AG04450 (cell line): ENCODE results near the gene NCOA1. TPM values are rescaled to one million over a fixed set of nuclear protein-coding genes. Genes with fewer than 3 reads are reported as not detected.

Experiments used
- CTCF ChIA-PET: fragments of 300-600, 350-600 bp; formaldehyde crosslinking; extraction: SDS; loops from one replicate; lab custom pipeline; 2022; ENCODE audit warnings: antibody characterized with exemption, inconsistent platforms; lab: Charles Lee
- POLR2A ChIA-PET: fragments of 350-600 bp; formaldehyde crosslinking; extraction: SDS; loops from one replicate; lab custom pipeline; 2021; ENCODE audit warnings: antibody characterized with exemption, inconsistent platforms; lab: Yijun Ruan, JAX
- DNase-seq: peaks from one replicate; pipeline ENCODE4 v3.0.0-alpha.2; 2011; ENCODE audit warnings: low read depth, low spot score
- H3K27ac ChIP-seq: one replicate; pipeline ENCODE4 v1.5.1; 2012; ENCODE audit warnings: low read depth, low read length, control low read depth
- H3K27me3 ChIP-seq: one replicate; pipeline ENCODE4 v1.6.0; 2012; ENCODE audit warnings: low read length; ENCODE audit not compliant: control insufficient read depth, insufficient read depth
- H3K4me3 ChIP-seq: 2 replicates; pipeline ENCODE4 v1.5.1; 2011; ENCODE audit warnings: mild to moderate bottlenecking, low read depth, low read length, control low read depth
- H3K9me3 ChIP-seq: 2 replicates; pipeline ENCODE4 v1.5.1; 2012; ENCODE audit warnings: low read length; ENCODE audit not compliant: control insufficient read depth, insufficient read depth
- CTCF ChIP-seq: IDR thresholded peaks from 2 replicates; pipeline ENCODE4 v1.5.1; 2011; ENCODE audit warnings: low read depth, low read length, control low read depth, inconsistent platforms
- polyA plus RNA-seq: library from polyadenylated mRNA; depleted of rRNA; stranded (reverse); fragments of >200 nt; gene quantifications from 2 replicates; pipeline ENCODE4 v1.2.3, GENCODE V29; 2011

The NCOA1 gene
- polyA plus RNA-seq, 1 experiment: 20.8 TPM

- CTCF ChIA-PET: no interaction called here
Measured at GRCh38 chr2:24512404-24512803, 21.4 kb downstream of the NCOA1 start.

GRCh38 chr2:24512831-24513230 is 21.8 kb downstream of the NCOA1 start:
- Histone ChIP-seq H3K4me3 (no peak overlapping the region), H3K9me3 (no peaks in the 10 kb centered on the region), H3K27ac (no peak overlapping the region), H3K27me3 (no peaks in the 10 kb centered on the region)
- no peak for DNase-seq
- CTCF ChIA-PET: no interaction called here
- TF ChIP-seq CTCF: no peak
- POLR2A ChIA-PET: no interaction called here

More at GRCh38 chr2:24512404-24512803, 21.4 kb downstream of the NCOA1 start:
- POLR2A ChIA-PET: no interaction called here
- DNase-seq: no peak
- Histone ChIP-seq H3K27me3 (no peaks in the 10 kb centered on the region), H3K4me3 (no peak overlapping the region), H3K27ac (no peak overlapping the region), H3K9me3 (no peaks in the 10 kb centered on the region)
- TF ChIP-seq CTCF: no peak

- no peak overlapping the region for H3K4me3 ChIP-seq
- H3K27ac ChIP-seq: no peak overlapping the region
- no peak for DNase-seq
- TF ChIP-seq CTCF: no peak
- no peaks in the 10 kb centered on the region for H3K9me3 ChIP-seq
- POLR2A ChIA-PET: no interaction called here
- CTCF ChIA-PET: no interaction called here
- H3K27me3 ChIP-seq: no peaks in the 10 kb centered on the region
Measured at GRCh38 chr2:24513281-24514071, 22.4 kb downstream of the NCOA1 start.

- ChIA-PET CTCF (no interaction called here), POLR2A (no interaction called here)
- H3K27me3 ChIP-seq: no peaks in the 10 kb centered on the region
- no peaks in the 10 kb centered on the region for H3K9me3 ChIP-seq
- TF ChIP-seq CTCF: no peak
- H3K27ac ChIP-seq: no peak overlapping the region
- no peak for DNase-seq
- no peak overlapping the region for H3K4me3 ChIP-seq
Measured at GRCh38 chr2:24514820-24515219, 23.8 kb downstream of the NCOA1 start.

GRCh38 chr2:24515335-24515734 is 24.3 kb downstream of the NCOA1 start:
- Histone ChIP-seq H3K4me3 (no peak overlapping the region), H3K27me3 (no peaks in the 10 kb centered on the region), H3K9me3 (no peaks in the 10 kb centered on the region), H3K27ac (no peak overlapping the region)
- CTCF ChIA-PET: no interaction called here
- no peak for TF ChIP-seq CTCF
- DNase-seq: no peak
- POLR2A ChIA-PET: interaction anchor here (0.7 kb wide), 1 partner anchor 177 kb away, joined by 5 read pairs; no protein-coding TSS in a partner anchor
